NCI-H2171 (cell line): Measurements from ENCODE around the gene ACKR4.

Source experiments
- DNase-seq: peaks from one replicate; lab custom pipeline; 2025; lab: John Stamatoyannopoulos, UW

The ACKR4 gene

GRCh38 chr3:132641837-132642538 is 44.9 kb downstream of the ACKR4 start:
- peak; percentile 8 for DNase-seq

- DNase-seq, result no peak
These were observed 45.4 kb downstream of the ACKR4 start for GRCh38 chr3:132642539-132642847.

- no peak for DNase-seq
These were observed 46.3 kb downstream of the ACKR4 start for GRCh38 chr3:132643366-132643765.

DNA sequence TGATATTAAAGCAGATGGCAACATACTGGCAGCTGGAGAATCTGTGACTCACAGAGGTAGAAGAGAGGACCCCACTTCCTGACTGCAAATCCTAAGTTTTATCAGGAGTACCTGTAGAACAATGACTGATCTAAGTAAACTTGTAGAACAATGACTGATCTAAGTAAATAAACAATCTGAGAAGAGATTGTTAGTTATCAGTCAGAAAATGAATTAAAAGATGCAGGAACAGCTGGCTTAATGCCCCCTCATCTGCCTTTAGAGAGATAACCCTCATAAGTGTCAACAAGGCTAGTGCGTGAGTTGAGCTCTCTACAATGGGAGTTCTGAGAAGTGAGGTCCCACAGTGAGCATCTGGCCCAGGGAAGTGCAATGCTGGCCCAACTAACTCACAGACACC is 48.0 kb downstream of the ACKR4 start:
- no peak for DNase-seq

- DNase-seq, result no peak
These were observed 53.1 kb downstream of the ACKR4 start for GRCh38 chr3:132650153-132650552.
